K562 (cell line): Measurements from ENCODE around the gene ATRIP. TPM values are rescaled to one million over a fixed set of nuclear protein-coding genes. Genes with fewer than 3 reads are reported as not detected.

Experiments used
- ATAC-seq: fragments of 200-7000 bp; cut with Tn5 transposase; 3 replicates; pipeline ENCODE4 v1.9.1; 2020; ENCODE audit warnings: moderate library complexity
- BruUV-seq: library from RNA; stranded (reverse); fragments of 400-500 nt; replicated peaks from 2 replicates; lab custom pipeline; 2021; lab: Mats Ljungman, UMichigan
- CTCF ChIA-PET: fragments of 300-600 bp; formaldehyde crosslinking; extraction: SDS; loops from one replicate; lab custom pipeline; 2021; ENCODE audit warnings: low intra/inter-chr PET ratio; lab: Yijun Ruan, JAX
- POLR2A ChIA-PET: fragments of 300-600, 350-650 bp; sonication (Branson Sonifier 250); formaldehyde crosslinking; extraction: SDS; loops from one replicate; lab custom pipeline; 2021; ENCODE audit warnings: antibody characterized with exemption, inconsistent platforms; lab: Yijun Ruan, JAX
- DNase-seq, 4 experiments: peaks; one replicate each; pipeline versions ENCODE4 v3.0.0 to v3.0.0-alpha.2; 2011 to 2018; ENCODE audit warnings: low spot score in 3 of 4, mixed read lengths in 3 of 4; ENCODE audit errors: extremely low read depth in 1 of 4
- FAIRE-seq: peaks from 2 replicates; lab custom pipeline; 2011; peaks lifted over from hg19 to GRCh38; lab: Jason Lieb, UNC
- H2AFZ ChIP-seq: 2 replicates; pipeline ENCODE4 v1.6.0; 2011; ENCODE audit warnings: low read depth, low read length, control low read depth, inconsistent platforms
- H3K27ac ChIP-seq: fragments of 200-600 bp; 3 replicates; pipeline ENCODE4 v1.8.0; 2011; ENCODE audit warnings: low read depth, mild to moderate bottlenecking, control low read depth, inconsistent platforms, low read length, moderate library complexity, mixed read lengths; ENCODE audit errors: extremely low read depth
- H3K27me3 ChIP-seq, 2 experiments: fragments of 300-600 bp in 1 of 2; 2 replicates in 1 of 2; 3 replicates in 1 of 2; pipeline versions ENCODE4 v1.6.0 to v1.8.0; 2011; ENCODE audit warnings: inconsistent platforms in 2 of 2, low read length in 2 of 2, mild to moderate bottlenecking in 1 of 2, mixed read lengths in 1 of 2, moderate library complexity in 1 of 2; ENCODE audit not compliant: control insufficient read depth in 2 of 2, insufficient read depth in 2 of 2
- H3K36me3 ChIP-seq: fragments of 300-600 bp; 3 replicates; pipeline ENCODE4 v1.8.0; 2011; ENCODE audit warnings: mild to moderate bottlenecking, low read length, inconsistent platforms; ENCODE audit not compliant: control insufficient read depth, insufficient read depth
- H3K4me1 ChIP-seq, 2 experiments: fragments of 200-600 bp in 1 of 2; replicated peaks in 1 of 2; 2 replicates in 1 of 2; 3 replicates in 1 of 2; pipeline versions ENCODE4 v1.5.1 to v1.8.0; 2011; ENCODE audit warnings: inconsistent platforms in 2 of 2, low read length in 2 of 2, mild to moderate bottlenecking in 1 of 2, mixed read lengths in 1 of 2, moderate library complexity in 1 of 2; ENCODE audit not compliant: control insufficient read depth in 2 of 2, insufficient read depth in 2 of 2
- H3K4me2 ChIP-seq: 2 replicates; pipeline ENCODE4 v1.6.1; 2011; ENCODE audit warnings: low read length, control low read depth, inconsistent platforms, mixed read lengths; ENCODE audit not compliant: insufficient read depth
- H3K4me3 ChIP-seq: fragments of 200-600 bp; sonication (generic), shearing (Covaris generic); 2 replicates; pipeline ENCODE4 v1.5.1; 2016; ENCODE audit warnings: control low read depth, inconsistent platforms
- H3K79me2 ChIP-seq: fragments of 200-600 bp; 3 replicates; pipeline ENCODE4 v1.8.0; 2011; ENCODE audit warnings: low read length, inconsistent platforms; ENCODE audit not compliant: control insufficient read depth, insufficient read depth
- H3K9ac ChIP-seq, 2 experiments: 2 replicates each; pipeline versions ENCODE4 v1.6.0 to v1.6.1; 2011; ENCODE audit warnings: low read depth in 2 of 2, low read length in 2 of 2, control low read depth in 1 of 2, inconsistent platforms in 1 of 2, mild to moderate bottlenecking in 1 of 2, mixed read lengths in 1 of 2; ENCODE audit not compliant: insufficient read depth in 1 of 2
- H3K9me1 ChIP-seq: one replicate; pipeline ENCODE4 v1.6.0; 2011; ENCODE audit warnings: inconsistent platforms, mild to moderate bottlenecking, low read length, moderate library complexity; ENCODE audit not compliant: control insufficient read depth, insufficient read depth
- H3K9me3 ChIP-seq: replicated peaks from 2 replicates; pipeline ENCODE4 v1.5.1; 2011; ENCODE audit warnings: low read depth, low read length, inconsistent platforms; ENCODE audit not compliant: control insufficient read depth, insufficient read depth
- H4K20me1 ChIP-seq: replicated peaks from 2 replicates; pipeline ENCODE4 v1.6.1; 2011; ENCODE audit warnings: low read length, inconsistent platforms, mixed read lengths; ENCODE audit not compliant: control insufficient read depth, insufficient read depth
- BCL6 ChIP-seq: fragments of 250-450 bp; sonication (Bioruptor Pico); IDR thresholded peaks from 2 replicates; pipeline ENCODE4 v1.4.0; 2020
- HDGF ChIP-seq: fragments of 450-650 bp; IDR thresholded peaks from 2 replicates; pipeline ENCODE4 v1.6.1; 2016
- HOMEZ ChIP-seq: fragments of 250-450 bp; sonication (Bioruptor Pico); IDR thresholded peaks from 2 replicates; pipeline ENCODE4 v1.4.0; 2020; ENCODE audit warnings: mild to moderate bottlenecking, moderate library complexity
- KDM1A ChIP-seq, 2 experiments: fragments of 450-650 bp; IDR thresholded peaks; 2 replicates each; pipeline ENCODE4 v1.6.1; 2016; ENCODE audit warnings: mild to moderate bottlenecking in 2 of 2
- KLF10 ChIP-seq: fragments of 250-450 bp; sonication (Bioruptor Pico); IDR thresholded peaks from 2 replicates; pipeline ENCODE4 v1.6.1; 2021; ENCODE audit warnings: matching md5 sums
- NEUROD1 ChIP-seq: fragments of 150-350 bp; IDR thresholded peaks from 2 replicates; pipeline ENCODE4 v1.6.1; 2014; ENCODE audit warnings: borderline replicate concordance, low read length, low read depth; ENCODE audit not compliant: partially characterized antibody
- NONO ChIP-seq, 2 experiments: fragments of 200-400 bp in 1 of 2; fragments of 450-650 bp in 1 of 2; formaldehyde crosslinking in 1 of 2; IDR thresholded peaks; 2 replicates each; pipeline ENCODE4 v1.6.1; 2017; ENCODE audit warnings: low read depth in 2 of 2, mild to moderate bottlenecking in 2 of 2, moderate library complexity in 2 of 2, low read length in 1 of 2
- NUFIP1 ChIP-seq: fragments of 450-650 bp; IDR thresholded peaks from 2 replicates; pipeline ENCODE4 v1.6.1; 2018; ENCODE audit not compliant: partially characterized antibody
- PCBP2 ChIP-seq: fragments of 200-400 bp; formaldehyde crosslinking; IDR thresholded peaks from 2 replicates; pipeline ENCODE4 v1.6.1; 2018; ENCODE audit warnings: low read length, low read depth, mild to moderate bottlenecking, moderate library complexity; ENCODE audit not compliant: poor library complexity, severe bottlenecking
- PHF21A ChIP-seq: fragments of 450-650 bp; IDR thresholded peaks from 2 replicates; pipeline ENCODE4 v1.6.1; 2017; ENCODE audit warnings: low read depth, borderline replicate concordance
- POLR3A ChIP-seq: IDR thresholded peaks from 2 replicates; pipeline ENCODE4 v1.6.1; 2011; ENCODE audit warnings: borderline replicate concordance, mild to moderate bottlenecking, moderate library complexity; ENCODE audit not compliant: insufficient read length, insufficient read depth; ENCODE audit errors: extremely low read depth
- PTBP1 ChIP-seq: fragments of 200-400 bp; formaldehyde crosslinking; IDR thresholded peaks from 2 replicates; pipeline ENCODE4 v1.6.1; 2017; ENCODE audit warnings: low read depth, low read length
- PTTG1 ChIP-seq: fragments of 450-650 bp; IDR thresholded peaks from 2 replicates; pipeline ENCODE4 v1.6.1; 2016; ENCODE audit warnings: low read depth, mild to moderate bottlenecking, missing genetic modification characterization, missing compliant biosample characterization
- SIX5 ChIP-seq, 2 experiments: IDR thresholded peaks; 2 replicates each; pipeline ENCODE4 v1.6.1; 2011; ENCODE audit warnings: low read length in 2 of 2, borderline replicate concordance in 1 of 2, low read depth in 1 of 2, mild to moderate bottlenecking in 1 of 2, moderate library complexity in 1 of 2; ENCODE audit not compliant: insufficient read depth in 1 of 2
- SMAD4 ChIP-seq: fragments of 250-450 bp; sonication (Bioruptor Pico); conservative IDR thresholded peaks from 2 replicates; pipeline ENCODE4 v1.8.0; 2021; ENCODE audit warnings: inconsistent platforms, mild to moderate bottlenecking, moderate library complexity
- TBL1XR1 ChIP-seq, 2 experiments: IDR thresholded peaks; 2 replicates each; pipeline ENCODE4 v1.6.1; 2012; ENCODE audit warnings: improper control_type of control experiment in 2 of 2, low read length in 2 of 2, mild to moderate bottlenecking in 1 of 2
- U2AF2 ChIP-seq: fragments of 200-400 bp; formaldehyde crosslinking; optimal IDR thresholded peaks from 2 replicates; pipeline ENCODE3; 2017; ENCODE audit warnings: low read depth, mild to moderate bottlenecking, low read length
- ZBTB7A ChIP-seq: IDR thresholded peaks from 2 replicates; pipeline ENCODE4 v1.6.1; 2011; ENCODE audit warnings: low read depth, mild to moderate bottlenecking, low read length, moderate library complexity, borderline replicate concordance; ENCODE audit not compliant: control insufficient read depth
- ZC3H11A ChIP-seq: IDR thresholded peaks from 2 replicates; pipeline ENCODE4 v1.6.1; 2012; ENCODE audit warnings: low read depth, low read length, improper control_type of control experiment
- ZNF384 ChIP-seq: IDR thresholded peaks from 2 replicates; pipeline ENCODE4 v1.6.1; 2012; ENCODE audit warnings: low read depth, low read length, improper control_type of control experiment
- ZNF507 ChIP-seq: conservative IDR thresholded peaks from 2 replicates; pipeline ENCODE4 v1.6.1; 2017; ENCODE audit warnings: missing genetic modification characterization, missing compliant biosample characterization
- WGBS: fragments of 100-300 bp; shearing (Covaris generic); methylation state at CpG from one replicate; pipeline ENCODE4 v1.1.6; 2016; ENCODE audit warnings: low coverage, mixed read lengths; ENCODE audit not compliant: insufficient coverage; ENCODE audit errors: missing lambda C conversion rate; 5-methylcytosine and 5-hydroxymethylcytosine counted together
- in situ Hi-C: fragments of 300-500 bp; cut with MboI; formaldehyde crosslinking; loops from 4 replicates; pipeline ENCODE4 v1.15.0; 2018; ENCODE audit warnings: inconsistent platforms, mixed read lengths
- intact Hi-C: fragments of 100-400 bp; cut with micrococcal nuclease; formaldehyde crosslinking; loops from 2 replicates; pipeline ENCODE4 v1.14.2; 2022
- polyA plus RNA-seq, 8 experiments: library from polyadenylated mRNA; depleted of rRNA in 4 of 8; stranded (reverse) in 5 of 8; unstranded in 3 of 8; fragments of >200 nt; fragmentation: Nextera tagmentation in 2 of 8; fragmentation: Illumina TruSeq in 1 of 8; extraction: Ambion mirVana in 2 of 8; extraction: Trizol in 1 of 8; gene quantifications; 2 replicates each; pipeline versions ENCODE4 v1.2.1 to v1.2.3, GENCODE V29; 2011 to 2014; ENCODE audit warnings: inconsistent platforms in 1 of 8, missing spikeins in 1 of 8
- total RNA-seq, 7 experiments: library from RNA; depleted of rRNA in 6 of 7; stranded (reverse); fragments of >200 nt in 6 of 7; fragmentation: Illumina TruSeq in 2 of 7; extraction: Trizol in 2 of 7; gene quantifications; 2 replicates each; pipeline versions ENCODE4 v1.2.1 to v1.2.3, GENCODE V29; 2011 to 2021; ENCODE audit warnings: low replicate concordance in 1 of 7

The ATRIP gene
- total and polyA plus RNA-seq, 9 of the 15 experiments (the other 6 are each of a cell fraction or from before 2014, with no cell fraction given), result 1.7 to 15.7 (median 10.5) TPM

- no peak for TF ChIP-seq SIX5 (IDR thresholded peaks at IDR 0.05; ENCODE audit: borderline replicate concordance in 1 of 2, insufficient read depth in 1 of 2, low read depth in 1 of 2, low read length in 2 of 2)
- TF ChIP-seq KLF10 (CRISPR knock-in tag), result no peak
- no peak for TF ChIP-seq TBL1XR1 (IDR thresholded peaks at IDR 0.05; ENCODE audit: low read length in 2 of 2)
- no peak for TF ChIP-seq U2AF2
- no peak for TF ChIP-seq NONO (IDR thresholded peaks at IDR 0.05; ENCODE audit: low read depth in 2 of 2, low read length in 1 of 2)
- TF ChIP-seq ZC3H11A, result no peak
- TF ChIP-seq, all 486 proteins: peak for 0
Observed at GRCh38 chr3:48418651-48419050, 27.9 kb upstream of the ATRIP start (continued).

DNA sequence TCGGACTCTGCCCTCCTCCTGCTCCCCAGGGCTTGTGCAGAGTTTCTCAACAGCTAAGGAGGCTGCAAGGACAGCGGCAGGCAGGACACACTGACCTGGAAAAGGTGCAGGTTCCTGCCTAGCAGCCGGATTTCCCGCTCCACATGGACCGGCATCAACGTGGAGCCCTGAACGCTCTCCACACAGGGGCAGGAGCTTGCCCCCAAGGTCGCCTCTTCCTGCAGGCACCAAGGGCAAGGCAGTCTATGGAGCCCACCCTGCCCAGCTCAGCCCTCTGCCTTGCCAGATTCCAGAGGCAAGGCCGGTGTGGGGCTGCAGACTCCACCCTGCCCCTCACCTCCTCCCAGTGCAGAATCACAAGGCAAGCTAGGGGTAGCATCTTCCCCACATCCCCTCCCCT is 27.4 kb upstream of the ATRIP start:
- no peak overlapping the region for H2AFZ ChIP-seq
- FAIRE-seq, result no peak
- no peaks in the 10 kb centered on the region for H3K36me3 ChIP-seq
- BruUV-seq, result no TSS peak
- no peaks in the 10 kb centered on the region for H3K27me3 ChIP-seq
- no peak overlapping the region for H3K4me3 ChIP-seq
- no peaks in the 10 kb centered on the region for H3K79me2 ChIP-seq
- no peak overlapping the region for H3K4me2 ChIP-seq
- CTCF ChIA-PET, result no interaction called here
- DNase-seq, result no peak
- intact Hi-C loops (no loop called here), in situ Hi-C loops (no loop called here)
- no peaks in the 10 kb centered on the region for H3K9me3 ChIP-seq
- no peak for TF ChIP-seq PTBP1
- no peak for TF ChIP-seq ZNF507
- no peak for TF ChIP-seq PHF21A
- no peak for TF ChIP-seq ZBTB7A
- no peak for TF ChIP-seq NEUROD1
- TF ChIP-seq PCBP2, result no peak
- no peak for TF ChIP-seq SMAD4 (CRISPR knock-in tag)
- TF ChIP-seq POLR3A, result no peak
- no peak for TF ChIP-seq HOMEZ
- TF ChIP-seq BCL6 (CRISPR knock-in tag), result no peak
- no peak for TF ChIP-seq KDM1A (IDR thresholded peaks at IDR 0.05)
- no peak for TF ChIP-seq HDGF
- no peak for TF ChIP-seq NUFIP1
- TF ChIP-seq PTTG1 (tag), result no peak
- no peak for TF ChIP-seq ZNF384
- H3K9ac ChIP-seq, result no peak overlapping the region; a peak in 1 of 4 replicates
- 61% methylated on average over 5 of the region's 9 CpGs for WGBS
- no peaks in the 10 kb centered on the region for H3K9me1 ChIP-seq
- peaks cover 0 to 14% of the 10 kb centered on the region in 2 experiments; a peak in 2 of 5 replicates for H3K4me1 ChIP-seq
- H4K20me1 ChIP-seq, result no peaks in the 10 kb centered on the region
- POLR2A ChIA-PET, result interaction anchor here (0.9 to 1.2 kb wide), 2 partner anchors 11 to 13 kb away, joined by 3 to 4 read pairs; no protein-coding TSS in a partner anchor
- no peak for ATAC-seq
- H3K27ac ChIP-seq, result no peak overlapping the region
